Bronchial epithelial cell (primary cell): ENCODE measurements around the gene KIAA0040. TPM values are rescaled to one million over a fixed set of nuclear protein-coding genes. Genes with fewer than 3 reads are reported as not detected.
A peak's percentile ranks its signal among the peaks of the same experiment; 100 is the strongest.

Experiments used
- DNase-seq: peaks from one replicate; pipeline ENCODE4 v3.0.0-alpha.2; 2010; ENCODE audit warnings: low read depth
- FAIRE-seq: peaks from 2 replicates; lab custom pipeline; 2011; peaks lifted over from hg19 to GRCh38; lab: Jason Lieb, UNC
- H3K27me3 ChIP-seq: 2 replicates; pipeline ENCODE4 v1.5.1; 2011; ENCODE audit warnings: low read length; ENCODE audit not compliant: control insufficient read depth, insufficient read depth
- H3K36me3 ChIP-seq: 2 replicates; pipeline ENCODE4 v1.5.1; 2011; ENCODE audit warnings: low read length; ENCODE audit not compliant: control insufficient read depth, insufficient read depth
- H3K4me3 ChIP-seq: 2 replicates; pipeline ENCODE4 v1.5.1; 2011; ENCODE audit warnings: mild to moderate bottlenecking, low read depth, low read length, control low read depth
- CTCF ChIP-seq: IDR thresholded peaks from 2 replicates; pipeline ENCODE4 v1.5.1; 2011; ENCODE audit warnings: mild to moderate bottlenecking, moderate library complexity, low read length, control low read depth, inconsistent platforms; ENCODE audit not compliant: insufficient read depth, severe bottlenecking
- total RNA-seq: library from RNA; depleted of rRNA; stranded (reverse); fragments of >200 nt; gene quantifications from 2 replicates; pipeline ENCODE4 v1.2.1, GENCODE V29; 2014

Gene KIAA0040
- total RNA-seq, 1 donor from 2014 or later = 3.9 TPM

- H3K4me3 ChIP-seq = no peak overlapping the region
- no peaks in the 10 kb centered on the region for H3K36me3 ChIP-seq
- TF ChIP-seq CTCF = no peak
- FAIRE-seq (no peak), DNase-seq (no peak)
- peaks cover 4% of the 10 kb centered on the region for H3K27me3 ChIP-seq
These were observed 37.1 kb downstream of the KIAA0040 start for GRCh38 chr1:175155473-175155856.

GRCh38 chr1:175154629-175155472, 37.7 kb downstream of the KIAA0040 start:
- H3K36me3 ChIP-seq = no peaks in the 10 kb centered on the region
- TF ChIP-seq CTCF = peak; percentile 86
- DNase-seq = peak; percentile 59
- FAIRE-seq = no peak
- H3K27me3 ChIP-seq = peaks cover 4% of the 10 kb centered on the region
- H3K4me3 ChIP-seq = no peak overlapping the region

- FAIRE-seq (no peak), DNase-seq (peak; percentile 26)
- no peaks in the 10 kb centered on the region for H3K36me3 ChIP-seq
- TF ChIP-seq CTCF = peak; percentile 94
- H3K4me3 ChIP-seq = no peak overlapping the region
- H3K27me3 ChIP-seq = peaks cover 4% of the 10 kb centered on the region
These were observed 40.4 kb downstream of the KIAA0040 start for GRCh38 chr1:175152006-175152652.

- Histone ChIP-seq H3K36me3 (no peaks in the 10 kb centered on the region), H3K4me3 (no peak overlapping the region), H3K27me3 (peaks cover 4% of the 10 kb centered on the region)
- no peak for TF ChIP-seq CTCF
- FAIRE-seq (no peak), DNase-seq (peak; percentile 58)
These were observed 41.8 kb downstream of the KIAA0040 start for GRCh38 chr1:175150596-175151319.

GRCh38 chr1:175148068-175148467, 44.5 kb downstream of the KIAA0040 start:
- no peak for TF ChIP-seq CTCF

More at GRCh38 chr1:175148068-175148467, 44.5 kb downstream of the KIAA0040 start:
- no peak for FAIRE-seq
- Histone ChIP-seq H3K36me3 (no peaks in the 10 kb centered on the region), H3K4me3 (no peak overlapping the region), H3K27me3 (peaks cover 2% of the 10 kb centered on the region)
- DNase-seq = no peak
